ENCODE data around the gene LHFPL5.

The LHFPL5 gene

DNA sequence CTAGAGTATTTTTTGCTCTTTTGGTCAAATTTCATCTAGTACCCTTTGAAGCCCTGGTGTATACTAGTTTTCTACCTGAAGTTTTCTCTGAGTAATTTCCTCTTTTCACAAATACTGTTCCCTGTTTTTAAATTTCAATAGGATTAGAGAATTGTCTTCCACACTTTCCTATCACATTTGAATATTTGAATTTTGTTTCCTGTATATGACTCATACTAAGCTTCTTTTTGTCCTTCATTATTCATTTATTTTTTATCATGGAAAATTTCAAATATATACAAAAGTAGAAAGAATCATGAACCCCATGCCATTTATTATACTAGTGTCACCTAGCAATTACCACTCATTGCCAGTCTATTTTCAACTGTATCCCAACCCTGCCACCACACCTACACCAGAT is 52.7 kb downstream of the LHFPL5 start:
- DNase-seq = no peak

DNA sequence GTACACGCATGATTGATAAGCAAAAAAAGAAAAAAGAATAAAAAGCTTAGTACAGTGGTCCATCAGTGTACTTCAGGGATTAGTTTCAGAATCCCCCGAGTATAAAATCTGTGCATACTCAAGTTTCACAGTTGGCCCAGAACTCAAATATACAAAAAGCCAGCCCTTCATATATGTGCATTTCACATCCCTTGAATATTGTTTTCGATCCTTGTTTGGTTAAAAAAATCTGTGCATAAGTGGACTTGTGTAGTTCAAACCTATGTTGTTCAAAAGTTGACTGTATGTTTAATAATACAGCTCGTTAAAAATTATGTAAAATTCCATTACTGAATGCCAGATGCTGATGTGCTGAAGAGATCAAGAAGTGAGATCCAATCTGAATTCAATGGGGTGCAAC is 54.2 kb downstream of the LHFPL5 start:
- DNase-seq = no peak
